Fibroblast of skin of scalp (primary cell): ENCODE measurements around the gene CDK14.

Source experiments
- DNase-seq: peaks from one replicate; pipeline ENCODE4 v3.0.0-alpha.2; 2013

Gene CDK14

DNA sequence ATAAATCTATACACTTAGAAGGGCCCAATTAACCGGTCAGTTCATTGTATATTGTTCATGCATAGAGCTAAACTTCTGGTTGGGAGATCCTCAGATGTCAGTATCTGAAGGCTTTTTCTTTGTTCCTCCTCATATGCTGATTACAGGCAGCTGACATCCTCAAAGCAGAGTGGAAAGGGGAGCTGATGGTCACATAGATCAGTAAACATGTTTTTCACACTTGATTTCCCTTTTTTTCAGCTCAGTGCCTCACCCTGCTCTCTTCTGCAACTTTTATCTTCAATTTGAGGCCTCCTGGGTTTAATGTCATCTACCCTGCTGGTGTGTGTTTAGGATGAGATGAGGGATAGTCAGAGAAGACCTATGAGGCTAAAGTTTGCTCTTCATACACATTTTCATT, 370.2 kb downstream of the CDK14 start:
- no peak for DNase-seq

DNA sequence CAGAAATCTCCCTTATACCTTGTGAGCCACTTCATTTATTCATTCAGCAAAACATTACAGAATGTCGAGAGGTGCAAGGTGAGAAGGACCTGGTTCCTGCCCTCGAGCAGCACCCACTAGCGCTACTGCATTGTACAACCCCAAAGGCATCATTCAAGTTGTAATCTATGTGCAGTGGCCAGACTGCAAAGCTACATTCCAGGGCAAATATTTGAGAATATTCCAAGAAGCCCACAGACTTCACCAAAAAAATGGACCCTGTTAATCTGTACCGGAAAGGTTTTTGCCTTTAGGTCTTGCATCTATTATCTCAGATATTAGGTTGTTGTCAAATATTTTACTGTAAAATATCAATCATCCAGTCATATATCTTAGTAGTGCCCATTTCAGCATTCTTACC, 372.8 kb downstream of the CDK14 start:
- peak; percentile 26 for DNase-seq

DNA sequence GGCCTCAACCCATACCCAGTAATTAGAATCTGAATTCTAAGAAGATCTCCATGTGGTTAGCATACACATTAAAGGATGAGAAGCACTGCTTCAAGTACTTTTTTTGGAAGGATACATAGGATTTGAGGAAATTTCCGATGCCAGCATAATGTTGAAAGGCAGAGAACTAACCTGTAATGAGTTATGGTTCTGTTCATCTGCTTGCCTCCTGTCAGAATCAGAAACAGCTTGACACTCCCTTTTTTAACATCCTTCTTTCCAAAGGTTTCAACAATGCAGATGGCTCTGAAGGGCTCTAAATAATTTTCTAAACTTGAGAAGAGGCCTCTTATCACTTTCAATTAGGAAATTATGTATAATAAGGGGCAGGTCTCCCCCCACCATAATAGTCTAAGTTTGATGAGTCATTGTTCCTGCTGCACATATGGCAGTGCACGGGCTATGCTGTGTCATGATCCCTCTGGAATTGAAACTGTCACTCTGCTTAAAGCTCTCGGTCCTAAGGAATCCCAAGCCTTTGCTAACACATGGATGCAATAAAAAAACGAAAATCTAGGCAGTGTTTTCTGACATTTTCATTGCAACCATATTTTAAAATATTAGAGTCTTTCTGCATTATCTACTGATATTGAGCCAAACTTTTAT, 376.9 kb downstream of the CDK14 start:
- DNase-seq, result peak; percentile 70

DNA sequence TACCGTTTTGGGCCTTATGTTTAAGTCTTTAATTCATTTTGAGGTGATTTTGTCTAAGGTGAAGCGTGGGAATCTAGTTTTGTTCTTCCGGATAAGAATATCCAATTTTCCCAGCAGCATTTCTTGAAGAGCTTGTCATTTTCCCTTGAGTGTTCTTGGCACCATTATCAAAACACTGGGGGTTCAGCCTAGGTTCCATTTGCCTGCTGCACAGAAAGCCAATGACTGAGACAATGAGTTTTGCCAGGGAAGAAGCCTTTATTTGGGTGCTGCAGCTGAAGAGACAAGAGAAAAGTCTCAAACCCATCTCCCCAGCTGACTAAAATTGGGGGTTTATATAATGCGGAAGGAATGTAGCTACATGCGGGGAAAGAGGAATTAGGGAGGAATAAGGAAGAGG, 380.9 kb downstream of the CDK14 start:
- no peak for DNase-seq

DNA sequence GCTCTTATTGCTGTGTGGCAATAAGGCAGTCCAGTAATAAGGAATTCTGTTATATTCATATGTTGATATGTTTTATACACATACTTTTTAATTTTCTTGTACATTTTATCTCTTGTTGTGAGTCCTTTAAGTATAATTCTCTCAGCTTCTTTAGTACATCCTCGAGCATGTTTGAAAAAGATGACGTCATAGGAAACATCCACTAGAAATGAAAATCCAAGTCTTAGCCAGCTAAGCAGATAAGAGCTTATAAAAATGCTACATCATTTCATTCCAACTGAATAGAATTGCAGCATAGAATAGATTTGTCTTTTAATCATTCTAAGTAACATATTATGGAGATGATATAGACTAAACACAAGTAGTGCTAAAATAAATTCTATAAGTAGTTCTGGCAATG, 384.4 kb downstream of the CDK14 start:
- DNase-seq, result peak; percentile 3

DNA sequence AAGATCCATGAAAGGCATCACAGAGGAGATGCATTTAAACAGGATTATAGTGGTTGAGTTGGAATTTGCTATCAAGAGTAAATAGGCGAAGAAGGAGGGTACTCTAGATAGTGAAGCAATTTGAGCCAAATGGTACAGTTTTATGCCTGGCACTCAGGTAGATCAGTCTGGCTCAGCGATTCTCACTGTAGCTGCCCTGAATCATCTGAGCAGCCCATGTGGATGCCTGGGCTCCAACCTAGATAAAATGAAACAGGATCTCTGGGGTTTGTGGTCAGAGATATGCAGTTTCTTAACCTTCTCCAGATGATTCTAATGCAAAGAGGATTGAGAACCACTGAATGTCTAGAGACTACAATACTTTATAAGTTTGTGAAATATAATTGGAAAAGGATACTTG, 386.1 kb downstream of the CDK14 start:
- no peak for DNase-seq

DNA sequence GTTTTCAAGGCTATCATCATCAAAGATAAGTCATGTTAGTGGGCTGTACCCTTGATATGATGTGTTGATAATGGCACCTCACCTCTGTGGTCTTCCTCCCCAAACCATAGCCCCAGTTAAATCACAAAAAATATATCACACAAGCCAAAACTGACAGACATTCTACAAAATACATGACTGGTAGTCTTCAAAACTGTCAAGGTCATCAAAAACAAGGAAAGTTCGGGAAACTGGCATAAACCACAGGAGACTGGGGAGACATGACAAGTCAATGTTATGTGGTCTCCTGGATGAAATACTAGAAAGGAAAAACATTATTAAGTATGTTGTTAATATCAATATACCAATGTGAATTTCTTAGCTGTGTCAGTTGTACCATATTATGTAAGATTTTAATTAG, 388.6 kb downstream of the CDK14 start:
- DNase-seq, result no peak

DNA sequence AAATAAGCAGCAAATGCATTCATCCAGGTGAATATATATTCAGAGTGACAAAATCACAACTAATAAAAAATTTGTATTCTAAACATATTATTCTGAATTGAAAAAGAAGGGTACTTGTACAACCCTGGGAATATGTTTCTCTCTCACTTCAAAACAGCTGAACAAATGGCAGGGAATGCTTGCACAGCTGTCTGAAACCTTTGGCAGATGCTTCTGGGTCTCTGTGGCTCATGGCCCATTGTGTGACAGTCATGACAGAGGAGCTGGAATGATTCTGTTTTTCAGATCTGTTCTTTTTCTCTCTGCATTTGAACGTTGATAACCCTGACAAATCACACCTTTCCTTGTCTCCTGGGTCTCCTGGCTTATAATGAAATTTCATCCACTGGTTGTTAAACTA, 392.4 kb downstream of the CDK14 start:
- no peak for DNase-seq

DNA sequence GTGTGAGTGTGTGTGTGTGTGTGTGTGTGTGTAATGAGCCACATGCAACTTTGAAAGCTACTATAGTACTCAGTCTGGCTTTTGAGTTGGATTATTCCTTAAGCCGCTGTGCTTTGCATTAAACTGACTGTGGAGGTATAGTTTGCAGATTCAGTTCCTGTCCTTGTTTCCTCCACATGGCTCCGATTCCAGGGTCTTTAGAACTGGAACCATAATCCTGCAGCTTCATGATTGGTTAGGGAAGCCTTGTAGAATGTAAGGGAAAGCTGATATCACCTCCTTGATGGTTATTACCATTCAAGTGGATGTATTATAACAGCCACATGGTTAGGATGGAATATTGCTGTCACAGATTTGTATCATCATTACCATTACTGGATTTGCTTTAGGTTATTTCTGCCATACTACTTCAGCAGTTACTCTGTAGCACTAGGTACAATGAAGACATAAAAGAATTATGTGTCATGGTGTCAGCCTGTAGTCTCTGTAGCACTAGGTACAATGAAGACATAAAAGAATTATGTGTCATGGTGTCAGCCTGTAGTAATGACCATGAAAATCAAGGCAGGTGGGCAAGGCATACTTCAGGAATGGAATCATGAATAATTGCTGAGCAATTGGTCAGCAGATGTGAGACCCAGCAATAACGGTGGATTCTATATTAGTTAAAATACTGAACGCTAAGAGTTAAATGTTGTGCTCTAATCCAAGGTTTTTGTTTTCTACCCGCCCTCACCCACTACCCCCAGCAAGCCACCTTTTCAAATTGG, 393.1 kb downstream of the CDK14 start:
- DNase-seq, result no peak

DNA sequence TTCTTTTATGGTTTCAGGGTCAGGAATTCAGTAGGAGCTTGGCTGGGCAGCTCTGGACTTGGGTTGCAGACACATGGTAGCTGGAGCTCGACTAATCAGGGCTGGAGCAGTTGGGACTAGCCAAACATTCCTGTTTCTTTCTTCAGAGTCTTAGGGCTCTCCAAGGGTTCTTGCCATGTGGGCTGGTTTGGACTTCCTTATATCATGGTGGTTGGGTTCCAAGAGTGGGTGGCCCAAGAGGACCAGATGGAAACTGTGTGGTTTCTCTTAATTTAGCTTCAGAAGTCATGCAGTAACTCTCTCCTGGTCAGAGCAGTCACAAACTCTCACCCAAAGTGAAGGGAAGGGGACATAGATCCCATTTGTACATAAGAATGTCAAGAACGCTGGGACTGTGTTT, 398.0 kb downstream of the CDK14 start:
- no peak for DNase-seq

DNA sequence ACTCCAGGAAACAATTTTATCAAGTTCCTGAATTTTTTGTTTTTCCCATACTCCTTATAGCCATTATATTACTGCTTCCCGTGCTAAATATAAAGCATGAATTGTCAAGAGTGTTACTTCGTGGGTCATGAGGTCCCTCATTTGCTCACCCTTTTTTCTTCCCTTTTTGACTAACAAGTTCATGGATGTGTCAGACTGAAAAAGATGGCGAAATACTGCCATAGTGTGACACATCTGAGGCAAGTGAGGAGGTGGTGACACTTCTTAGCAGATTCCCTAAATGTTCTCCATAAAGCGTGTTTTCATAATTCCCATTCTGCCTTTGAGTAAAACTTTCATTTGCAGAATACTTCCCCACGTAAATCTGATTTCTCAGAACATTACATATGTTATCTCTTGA, 398.5 kb downstream of the CDK14 start:
- no peak for DNase-seq

DNA sequence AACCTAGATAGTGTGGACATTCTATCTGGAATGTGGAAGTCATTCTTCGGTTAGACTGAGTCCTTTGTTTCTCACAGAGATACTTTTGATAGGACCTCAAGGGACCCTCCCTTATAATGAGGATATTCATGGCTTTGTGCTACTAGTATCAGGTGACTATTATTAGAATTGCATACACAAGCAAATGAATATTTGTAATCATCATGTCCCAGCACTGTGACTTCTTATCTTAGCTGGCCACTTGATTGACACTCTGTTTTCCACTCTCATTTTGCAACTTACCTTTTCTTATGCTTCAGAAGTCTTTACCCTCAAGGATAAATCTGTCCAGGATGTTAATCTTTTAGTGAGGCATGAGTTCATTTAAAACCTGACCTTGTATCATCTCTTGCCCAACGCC, 399.9 kb downstream of the CDK14 start:
- DNase-seq, result no peak

DNA sequence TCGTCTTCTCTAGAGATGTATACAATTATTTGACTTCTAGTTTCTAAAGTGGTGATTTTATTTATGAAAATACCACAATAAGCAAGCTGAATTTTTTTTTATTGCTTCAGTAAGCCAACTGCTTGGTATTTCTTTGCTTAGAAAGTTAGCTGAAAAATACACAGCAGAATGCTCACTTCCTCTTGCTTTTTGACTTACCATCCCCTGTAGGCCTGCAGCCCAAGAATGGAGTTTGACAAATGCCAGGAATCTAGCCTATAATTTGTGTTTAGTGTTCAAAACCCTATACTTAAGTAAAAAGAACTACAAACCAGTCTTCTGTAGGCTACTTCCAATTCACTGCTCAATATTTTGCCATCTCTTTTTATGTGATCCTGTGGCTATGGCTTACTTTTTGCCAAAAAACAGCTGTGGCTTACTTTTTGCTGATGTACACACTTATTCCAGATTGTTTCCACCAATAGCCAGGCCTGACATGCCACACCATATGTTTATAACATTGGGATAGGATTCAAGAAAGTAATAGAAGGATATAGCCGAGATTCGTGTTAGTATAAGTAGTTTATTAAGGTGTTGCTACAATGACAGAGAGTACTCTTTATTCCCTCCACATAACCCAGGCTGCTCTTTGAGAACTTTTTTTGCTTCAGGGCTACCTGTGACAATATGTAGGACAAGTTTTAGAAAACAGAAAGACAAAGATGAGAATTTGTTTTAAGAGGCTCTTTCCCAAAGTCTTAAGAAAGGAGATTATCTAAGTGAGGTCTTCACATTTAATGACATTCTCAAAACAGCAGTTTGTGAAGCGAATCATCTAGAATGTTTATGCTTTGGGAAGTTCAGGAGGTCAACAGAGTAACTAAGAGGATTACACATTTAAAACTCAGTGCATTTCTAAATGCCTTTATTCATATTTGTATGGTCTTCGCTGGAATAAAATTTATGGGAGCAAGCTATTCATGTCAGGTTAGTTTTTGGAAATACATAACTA, 404.2 kb downstream of the CDK14 start:
- DNase-seq, result peak; percentile 61

DNA sequence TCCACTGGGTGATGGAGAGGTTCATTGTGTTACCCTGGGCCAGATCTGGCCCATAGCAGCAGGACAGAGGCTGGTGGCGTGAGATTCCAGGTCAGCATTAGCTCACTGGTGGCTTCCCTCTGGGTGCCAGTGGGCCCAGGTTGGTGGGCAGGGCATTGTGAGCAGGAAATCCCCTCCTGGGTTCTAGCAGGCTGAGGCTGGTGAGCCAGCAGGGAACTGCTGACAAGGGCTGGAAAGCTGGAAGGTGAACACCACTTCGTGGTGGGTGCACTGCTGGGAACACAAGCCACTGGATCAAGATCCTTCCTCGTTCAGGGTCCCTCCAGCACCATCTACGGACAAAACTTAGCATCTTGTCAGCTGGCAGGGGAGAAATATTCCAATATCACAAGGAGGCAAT, 408.9 kb downstream of the CDK14 start:
- no peak for DNase-seq

DNA sequence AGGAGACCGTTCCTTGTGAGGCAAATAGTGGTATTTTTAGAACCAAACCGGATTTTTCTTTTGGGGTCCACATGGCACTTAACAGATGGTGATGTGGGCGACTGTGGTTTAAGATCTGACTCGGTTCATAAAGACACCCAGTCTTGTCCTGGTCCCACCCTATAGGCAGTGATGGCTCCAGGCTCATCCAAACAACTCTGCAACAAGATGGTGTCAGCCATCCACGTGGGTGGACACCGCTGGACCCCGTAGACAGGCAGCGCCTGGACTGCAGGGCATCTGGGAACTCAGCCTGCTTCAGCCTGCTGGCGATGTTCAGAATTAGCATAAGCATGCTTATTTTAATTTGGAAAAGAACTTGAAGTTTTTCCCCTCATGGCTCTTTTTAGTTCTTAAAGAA, 409.7 kb downstream of the CDK14 start:
- no peak for DNase-seq

DNA sequence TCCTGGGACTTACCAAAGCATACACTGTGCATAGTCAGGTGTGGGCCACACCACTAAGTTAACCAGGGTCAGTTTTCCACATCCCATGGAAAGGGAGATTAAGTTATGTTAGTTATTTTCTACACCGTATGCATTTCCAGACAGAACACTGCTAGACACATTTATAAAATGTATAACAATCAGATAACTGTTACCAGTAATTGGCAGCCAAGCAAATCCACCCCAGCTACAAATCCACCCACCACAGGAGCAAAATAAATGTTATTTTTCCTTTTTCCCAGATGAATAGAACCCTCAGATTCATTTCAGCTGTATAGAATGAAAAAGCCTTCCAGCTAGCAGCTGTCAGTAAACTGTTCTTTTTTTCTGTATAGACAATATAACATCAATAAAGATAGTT, 411.2 kb downstream of the CDK14 start:
- DNase-seq, result no peak

DNA sequence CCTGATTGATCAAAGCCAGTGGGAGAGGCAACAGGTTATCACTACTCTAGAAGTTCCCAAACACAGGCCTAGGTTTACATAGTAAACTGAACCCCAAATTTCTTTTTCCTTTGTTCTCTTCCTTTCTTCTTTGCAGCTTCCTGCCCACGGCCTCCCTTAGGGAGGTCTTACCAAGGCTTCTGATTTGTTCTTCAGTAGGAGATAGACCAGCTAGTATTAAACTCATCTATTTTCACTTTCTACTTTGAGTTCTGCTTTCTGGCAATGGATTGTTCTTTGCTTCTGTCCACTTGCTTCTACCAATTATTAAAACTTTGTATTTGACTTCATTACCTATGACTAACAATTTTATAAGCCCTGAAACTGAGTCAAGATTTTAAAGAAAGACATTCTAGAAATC, 417.0 kb downstream of the CDK14 start:
- DNase-seq, result no peak

DNA sequence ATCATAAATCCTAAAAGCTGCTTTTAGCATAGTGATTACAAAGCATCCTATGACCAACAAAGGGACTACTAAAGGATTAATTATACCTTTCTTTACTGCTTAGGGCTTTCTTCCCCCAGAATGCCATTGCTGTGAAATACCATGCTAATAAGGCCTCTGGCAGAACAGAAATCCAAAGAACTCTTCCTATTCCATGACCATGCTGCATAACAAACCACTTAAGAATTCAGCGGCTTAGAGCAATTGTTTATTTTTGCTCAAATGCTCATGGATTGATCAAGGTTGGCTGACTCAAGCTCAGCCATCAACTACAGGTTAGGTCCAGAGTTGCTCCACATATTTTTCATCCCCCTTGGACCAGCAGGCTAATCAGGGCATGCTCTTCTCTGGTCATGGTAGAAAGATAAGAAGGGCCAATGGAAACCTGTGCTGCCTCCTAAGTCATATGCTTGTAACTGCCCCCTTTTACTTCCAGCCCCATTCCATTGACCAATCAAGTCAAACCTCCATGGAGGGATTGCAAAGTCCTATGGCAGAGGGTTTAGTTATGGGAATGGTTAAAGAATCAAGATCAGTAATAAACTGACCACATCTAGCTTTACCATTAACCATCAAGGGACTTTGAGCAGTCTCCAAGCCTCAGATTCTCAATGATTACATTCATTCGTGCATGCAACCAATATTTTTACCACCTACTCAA, 423.7 kb downstream of the CDK14 start:
- no peak for DNase-seq

DNA sequence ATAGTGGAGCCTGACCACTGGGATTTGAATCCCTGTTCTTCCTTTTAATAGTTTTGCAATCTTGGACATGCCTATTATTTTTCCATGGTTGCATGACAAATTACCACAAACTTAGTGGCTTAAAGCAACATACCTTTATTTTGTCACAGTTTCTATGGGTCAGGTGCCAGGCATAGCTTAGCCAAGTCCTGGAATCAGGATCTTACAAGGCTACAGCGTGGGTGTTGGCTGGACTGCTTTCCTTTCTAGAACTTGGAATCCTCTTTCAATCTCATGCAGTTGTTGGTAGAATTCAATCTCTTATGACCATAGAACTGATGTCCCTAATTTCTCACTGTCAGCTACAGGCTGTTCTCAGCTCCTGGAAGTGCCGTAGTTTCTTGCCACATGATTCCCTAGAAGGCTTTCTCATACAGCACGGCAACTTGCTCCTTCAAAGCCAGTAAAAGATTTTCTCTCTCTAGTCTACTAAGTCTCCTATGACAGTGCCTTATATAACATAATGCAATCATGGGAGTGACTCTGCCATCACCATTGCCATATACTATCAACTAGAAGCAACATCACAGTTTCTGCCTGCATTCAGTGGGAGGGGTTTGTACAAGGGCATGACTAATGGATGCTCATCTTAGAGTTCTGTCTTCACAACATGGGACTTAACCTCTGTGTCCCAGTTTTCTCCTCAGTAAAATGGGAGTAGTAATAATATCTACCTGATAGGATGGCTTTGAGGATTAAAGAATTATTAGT, 424.7 kb downstream of the CDK14 start:
- no peak for DNase-seq

DNA sequence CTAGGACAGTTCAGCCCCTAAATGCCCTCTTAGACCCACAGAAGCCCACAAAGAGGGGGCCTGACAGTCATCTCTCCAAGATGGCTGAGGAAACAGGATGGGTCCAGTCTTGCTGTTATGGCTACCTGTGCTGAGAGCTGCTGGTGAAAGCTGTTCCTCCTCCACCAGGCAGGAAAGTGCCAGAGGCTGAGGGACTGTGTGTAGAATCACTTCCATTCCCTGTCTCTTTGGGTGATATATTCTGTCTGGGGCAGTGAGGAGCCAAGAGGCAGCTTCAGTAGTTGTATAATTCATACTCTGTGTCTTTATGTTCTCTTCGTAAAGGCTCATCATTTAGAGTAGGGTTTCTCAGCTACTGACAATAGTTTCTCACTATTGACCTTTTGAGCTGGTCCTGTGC, 425.8 kb downstream of the CDK14 start:
- DNase-seq, result no peak

DNA sequence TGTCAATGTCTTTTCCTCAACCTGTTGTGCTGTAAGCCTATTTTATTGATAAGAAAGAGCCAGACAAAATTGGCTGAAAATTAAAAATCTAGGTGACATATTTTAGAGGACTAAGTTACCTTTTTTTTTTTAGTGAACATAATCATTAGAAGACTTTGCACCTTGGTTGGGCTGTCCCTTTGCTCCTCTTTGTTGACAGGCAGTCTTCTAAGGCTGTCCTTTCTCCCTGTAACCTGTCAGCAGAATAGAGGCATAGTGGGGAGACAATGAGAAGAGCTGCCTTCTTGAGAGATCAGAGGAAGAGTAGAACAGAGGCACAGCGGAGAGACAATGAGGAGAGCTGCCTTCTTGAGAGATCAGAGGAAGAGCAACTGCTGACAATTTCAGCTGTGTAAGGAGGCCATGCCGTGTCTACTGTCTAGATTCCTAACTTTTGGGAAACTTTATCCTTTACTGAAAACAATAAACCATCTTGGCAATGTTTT, 429.8 kb downstream of the CDK14 start:
- DNase-seq, result no peak

DNA sequence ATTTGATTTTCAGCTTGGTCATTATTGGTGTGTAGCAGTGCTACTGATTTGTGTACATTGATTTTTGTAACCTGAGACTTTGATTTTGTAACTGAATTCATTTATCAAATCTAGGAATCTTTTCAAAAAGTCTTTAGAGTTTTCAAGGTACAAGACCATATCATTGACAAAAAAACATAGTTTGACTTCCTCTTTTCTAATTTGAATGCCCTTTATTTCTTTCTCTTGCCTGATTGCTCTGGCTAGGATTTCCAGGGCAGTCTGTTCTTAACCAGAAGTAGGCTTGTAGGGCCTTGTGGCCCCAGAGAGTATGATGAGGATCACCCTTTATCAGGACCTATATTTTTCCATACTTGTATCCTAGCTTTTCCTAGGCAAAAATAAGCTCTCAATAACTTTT, 433.6 kb downstream of the CDK14 start:
- DNase-seq, result no peak
